Activated T-helper 2 cell treated with anti-CD3 and anti-CD28 coated beads, Interferon-gamma antibody, Interleukin-2, Interleukin-4, amounts not matched to agents 10 μg/mL and 5 μg/mL and 100 μg/mL, durations not matched to agents 14 hours and 24 hours and 36 hours (primary cell): ENCODE data around the gene TDRD9. TPM values are rescaled to one million over a fixed set of nuclear protein-coding genes. Genes with fewer than 3 reads are reported as not detected.
"Not testable (repeated sequence)": the region's sequence is repeated elsewhere in the genome, so short reads cannot be mapped to it uniquely, and the experiment has no call there.

ENCODE experiments used
- DNase-seq: peaks from one replicate; pipeline ENCODE4 v3.0.0; 2021; ENCODE audit warnings: low spot score
- H3K27ac Mint-ChIP-seq: one replicate; pipeline ENCODE4 v1.8.0; 2021; ENCODE audit warnings: mixed read lengths
- H3K27me3 Mint-ChIP-seq: one replicate; pipeline ENCODE4 v1.8.0; 2021; ENCODE audit warnings: low read depth, mixed read lengths
- H3K36me3 Mint-ChIP-seq: one replicate; pipeline ENCODE4 v1.8.0; 2021; ENCODE audit warnings: low read depth, mixed read lengths
- H3K4me1 Mint-ChIP-seq: one replicate; pipeline ENCODE4 v1.8.0; 2021; ENCODE audit warnings: low read depth, mixed read lengths
- H3K4me3 Mint-ChIP-seq: one replicate; pipeline ENCODE4 v1.8.0; 2021; ENCODE audit warnings: low read depth, mild to moderate bottlenecking, moderate library complexity, mixed read lengths
- H3K9me3 Mint-ChIP-seq: one replicate; pipeline ENCODE4 v1.8.0; 2021; ENCODE audit warnings: mixed read lengths
- intact Hi-C: fragments of 100-400 bp; cut with micrococcal nuclease; formaldehyde crosslinking; loops from one replicate; pipeline ENCODE4 v1.15.1; 2023
- total RNA-seq: library from RNA; stranded (reverse); gene quantifications from 2 replicates; pipeline ENCODE4 v1.2.3, GENCODE V29; 2022

The TDRD9 gene
- total RNA-seq, 1 donor from 2014 or later = not detected

- no peak overlapping the region for H3K27ac Mint-ChIP-seq
These were observed 11.5 kb upstream of the TDRD9 start for GRCh38 chr14:103916636-103917262.

GRCh38 chr14:103920981-103921854, 7.0 kb upstream of the TDRD9 start:
- Mint-ChIP-seq H3K4me3 (peak overlapping the region; percentile 93), H3K4me1 (peaks cover 7% of the 10 kb centered on the region), H3K9me3 (no peaks in the 10 kb centered on the region), H3K27me3 (peaks cover 5% of the 10 kb centered on the region), H3K36me3 (peaks cover 5% of the 10 kb centered on the region), H3K27ac (peak overlapping the region; percentile 68)
- peak; percentile 94 for DNase-seq
- intact Hi-C loops = loop anchor here (1.0 to 5.0 kb wide), 3 partner anchors 11 to 294 kb away; partner anchors contain the start of genes KLC1 and PPP1R13B

More at GRCh38 chr14:103916636-103917262, 11.5 kb upstream of the TDRD9 start:
- intact Hi-C loops = no loop called here
- H3K9me3 Mint-ChIP-seq = no peaks in the 10 kb centered on the region
- H3K4me3 Mint-ChIP-seq = no peak overlapping the region
- H3K27me3 Mint-ChIP-seq = no peaks in the 10 kb centered on the region
- no peak for DNase-seq
- H3K4me1 Mint-ChIP-seq = peaks cover 9% of the 10 kb centered on the region
- peaks cover 26% of the 10 kb centered on the region for H3K36me3 Mint-ChIP-seq

GRCh38 chr14:103921855-103922200, 6.4 kb upstream of the TDRD9 start:
- not testable (repeated sequence) for H3K27ac Mint-ChIP-seq, H3K9me3 Mint-ChIP-seq, H3K27me3 Mint-ChIP-seq, DNase-seq, H3K36me3 Mint-ChIP-seq, H3K4me1 Mint-ChIP-seq
- H3K4me3 Mint-ChIP-seq = peak overlapping the region; percentile 93
- intact Hi-C loops = loop anchor here (1.0 to 5.0 kb wide), 3 partner anchors 12 to 295 kb away; partner anchors contain the start of genes KLC1 and PPP1R13B

- intact Hi-C loops = loop anchor here (5.0 kb wide), 1 partner anchor 297 kb away; the partner anchor contains the start of gene KLC1
- no peaks in the 10 kb centered on the region for H3K9me3 Mint-ChIP-seq
These were observed 4.4 kb upstream of the TDRD9 start for GRCh38 chr14:103923863-103924262.

GRCh38 chr14:103925316-103925715, 2.9 kb upstream of the TDRD9 start:
- peaks cover 5% of the 10 kb centered on the region for H3K36me3 Mint-ChIP-seq
- H3K27me3 Mint-ChIP-seq = peaks cover 5% of the 10 kb centered on the region
- H3K27ac Mint-ChIP-seq = no peak overlapping the region
- H3K4me1 Mint-ChIP-seq = peaks cover 4% of the 10 kb centered on the region
- H3K9me3 Mint-ChIP-seq = no peaks in the 10 kb centered on the region
- DNase-seq = no peak
- intact Hi-C loops = no loop called here
- H3K4me3 Mint-ChIP-seq = no peak overlapping the region

More at GRCh38 chr14:103923863-103924262, 4.4 kb upstream of the TDRD9 start:
- Mint-ChIP-seq H3K4me3 (no peak overlapping the region), H3K27ac (no peak overlapping the region), H3K4me1 (peaks cover 7% of the 10 kb centered on the region), H3K36me3 (peaks cover 5% of the 10 kb centered on the region), H3K27me3 (peaks cover 5% of the 10 kb centered on the region)
- DNase-seq = no peak

- Mint-ChIP-seq H3K27ac (no peak overlapping the region), H3K4me1 (peaks cover 3% of the 10 kb centered on the region), H3K9me3 (no peaks in the 10 kb centered on the region), H3K36me3 (no peaks in the 10 kb centered on the region), H3K27me3 (peaks cover 5% of the 10 kb centered on the region), H3K4me3 (no peak overlapping the region)
- DNase-seq = no peak
- intact Hi-C loops = no loop called here
These were observed 690 bp upstream of the TDRD9 start for GRCh38 chr14:103927566-103927965.

GRCh38 chr14:103930051-103930604, 1.9 kb downstream of the TDRD9 start:
- Mint-ChIP-seq H3K27ac (no peak overlapping the region), H3K9me3 (no peaks in the 10 kb centered on the region)

GRCh38 chr14:103931422-103931821, 3.2 kb downstream of the TDRD9 start:
- Mint-ChIP-seq H3K4me3 (no peak overlapping the region), H3K36me3 (no peaks in the 10 kb centered on the region), H3K27ac (no peak overlapping the region), H3K27me3 (no peaks in the 10 kb centered on the region), H3K4me1 (peaks cover 4% of the 10 kb centered on the region), H3K9me3 (no peaks in the 10 kb centered on the region)
- intact Hi-C loops = no loop called here
- DNase-seq = no peak

More at GRCh38 chr14:103930051-103930604, 1.9 kb downstream of the TDRD9 start:
- Mint-ChIP-seq H3K4me1 (peaks cover 4% of the 10 kb centered on the region), H3K4me3 (no peak overlapping the region), H3K27me3 (no peaks in the 10 kb centered on the region), H3K36me3 (no peaks in the 10 kb centered on the region)
- intact Hi-C loops = no loop called here
- DNase-seq = no peak

- intact Hi-C loops = no loop called here
- no peaks in the 10 kb centered on the region for H3K9me3 Mint-ChIP-seq
These were observed 4.7 kb downstream of the TDRD9 start for GRCh38 chr14:103932791-103933490.

GRCh38 chr14:103935102-103935501, 6.8 kb downstream of the TDRD9 start:
- no peak for DNase-seq
- Mint-ChIP-seq H3K36me3 (no peaks in the 10 kb centered on the region), H3K9me3 (no peaks in the 10 kb centered on the region), H3K27ac (no peak overlapping the region), H3K4me3 (no peak overlapping the region), H3K4me1 (peaks cover 4% of the 10 kb centered on the region), H3K27me3 (peaks cover 8% of the 10 kb centered on the region)
- intact Hi-C loops = no loop called here

More at GRCh38 chr14:103932791-103933490, 4.7 kb downstream of the TDRD9 start:
- no peak overlapping the region for H3K4me3 Mint-ChIP-seq
- no peaks in the 10 kb centered on the region for H3K36me3 Mint-ChIP-seq
- H3K4me1 Mint-ChIP-seq = peaks cover 4% of the 10 kb centered on the region
- DNase-seq = no peak
- H3K27ac Mint-ChIP-seq = no peak overlapping the region
- H3K27me3 Mint-ChIP-seq = peaks cover 4% of the 10 kb centered on the region

GRCh38 chr14:103941462-103941861, 13.2 kb downstream of the TDRD9 start:
- no peaks in the 10 kb centered on the region for H3K4me1 Mint-ChIP-seq
- H3K27me3 Mint-ChIP-seq = peaks cover 17% of the 10 kb centered on the region
- peaks cover 3% of the 10 kb centered on the region for H3K9me3 Mint-ChIP-seq
- no peak for DNase-seq
- no peaks in the 10 kb centered on the region for H3K36me3 Mint-ChIP-seq
- intact Hi-C loops = no loop called here
- H3K4me3 Mint-ChIP-seq = no peak overlapping the region
- no peak overlapping the region for H3K27ac Mint-ChIP-seq

GRCh38 chr14:103941973-103942736, 13.9 kb downstream of the TDRD9 start, which contains the start of gene RD3L:
RD3L (minus strand) TSS chr14:103942529; CDS start chr14:103941695, 834 bp downstream.
- no peaks in the 10 kb centered on the region for H3K36me3 Mint-ChIP-seq
- no peaks in the 10 kb centered on the region for H3K4me1 Mint-ChIP-seq
- peaks cover 22% of the 10 kb centered on the region for H3K27me3 Mint-ChIP-seq
- no peak for DNase-seq
- intact Hi-C loops = no loop called here
- H3K9me3 Mint-ChIP-seq = peaks cover 8% of the 10 kb centered on the region
- no peak within 1 kb of the TSS for H3K4me3 Mint-ChIP-seq
- H3K27ac Mint-ChIP-seq = no peak within 1 kb of the TSS
